HFFc6 (cell line): ENCODE measurements around the gene YPEL5. TPM values are rescaled to one million over a fixed set of nuclear protein-coding genes. Genes with fewer than 3 reads are reported as not detected.
A peak's percentile ranks its signal among the peaks of the same experiment; 100 is the strongest.
"Not testable (repeated sequence)": the region's sequence is repeated elsewhere in the genome, so short reads cannot be mapped to it uniquely, and the experiment has no call there.

Source experiments
- DNase-seq: peaks from one replicate; pipeline ENCODE4 v3.0.0-alpha.2; 2018
- H3K27ac Mint-ChIP-seq: 2 replicates; pipeline ENCODE4 v1.8.0; 2020; ENCODE audit warnings: mild to moderate bottlenecking, mixed read lengths
- H3K27me3 Mint-ChIP-seq: 2 replicates; pipeline ENCODE4 v1.8.0; 2021; ENCODE audit warnings: mild to moderate bottlenecking, moderate library complexity, mixed read lengths; ENCODE audit not compliant: insufficient read depth
- H3K36me3 Mint-ChIP-seq: 2 replicates; pipeline ENCODE4 v1.8.0; 2021; ENCODE audit warnings: low read depth, mixed read lengths
- H3K4me1 Mint-ChIP-seq: 2 replicates; pipeline ENCODE4 v1.8.0; 2020; ENCODE audit warnings: low read depth, mixed read lengths
- H3K4me3 Mint-ChIP-seq: 2 replicates; pipeline ENCODE4 v1.8.0; 2020; ENCODE audit warnings: mild to moderate bottlenecking, moderate library complexity, mixed read lengths
- H3K9me3 Mint-ChIP-seq: 2 replicates; pipeline ENCODE4 v1.8.0; 2020; ENCODE audit warnings: mild to moderate bottlenecking, mixed read lengths
- total RNA-seq, 6 experiments: library from RNA; stranded (reverse); fragmentation: NEBNext Ultra II Directional; extraction: Animal tissue kit (Norgen Biotek cat#: 25700); gene quantifications; 2 replicates in 1 of 6; 3 replicates in 5 of 6; pipeline ENCODE4 v1.2.3, GENCODE V29; 2021
- TF ChIP-seq, protein P1 (sequence below): fragments of 200-600 bp; sonication (generic); IDR thresholded peaks from 2 replicates; pipeline ENCODE4 v1.5.0; 2021; ENCODE audit warnings: antibody characterized with exemption, mild to moderate bottlenecking

The YPEL5 gene
- total RNA-seq, 6 experiments from 2014 or later: 81.8 to 110 (median 88.4) TPM

GRCh38 chr2:30141136-30141535 is 5.7 kb upstream of the YPEL5 start:
- DNase-seq: no peak
- H3K27me3 Mint-ChIP-seq: peaks cover 23% of the 10 kb centered on the region
- no peak overlapping the region for H3K27ac Mint-ChIP-seq
- H3K9me3 Mint-ChIP-seq: no peaks in the 10 kb centered on the region
- peaks cover 16% of the 10 kb centered on the region for H3K4me1 Mint-ChIP-seq
- no peaks in the 10 kb centered on the region for H3K36me3 Mint-ChIP-seq
- H3K4me3 Mint-ChIP-seq: no peak overlapping the region
- TF ChIP-seq, protein P1, sequence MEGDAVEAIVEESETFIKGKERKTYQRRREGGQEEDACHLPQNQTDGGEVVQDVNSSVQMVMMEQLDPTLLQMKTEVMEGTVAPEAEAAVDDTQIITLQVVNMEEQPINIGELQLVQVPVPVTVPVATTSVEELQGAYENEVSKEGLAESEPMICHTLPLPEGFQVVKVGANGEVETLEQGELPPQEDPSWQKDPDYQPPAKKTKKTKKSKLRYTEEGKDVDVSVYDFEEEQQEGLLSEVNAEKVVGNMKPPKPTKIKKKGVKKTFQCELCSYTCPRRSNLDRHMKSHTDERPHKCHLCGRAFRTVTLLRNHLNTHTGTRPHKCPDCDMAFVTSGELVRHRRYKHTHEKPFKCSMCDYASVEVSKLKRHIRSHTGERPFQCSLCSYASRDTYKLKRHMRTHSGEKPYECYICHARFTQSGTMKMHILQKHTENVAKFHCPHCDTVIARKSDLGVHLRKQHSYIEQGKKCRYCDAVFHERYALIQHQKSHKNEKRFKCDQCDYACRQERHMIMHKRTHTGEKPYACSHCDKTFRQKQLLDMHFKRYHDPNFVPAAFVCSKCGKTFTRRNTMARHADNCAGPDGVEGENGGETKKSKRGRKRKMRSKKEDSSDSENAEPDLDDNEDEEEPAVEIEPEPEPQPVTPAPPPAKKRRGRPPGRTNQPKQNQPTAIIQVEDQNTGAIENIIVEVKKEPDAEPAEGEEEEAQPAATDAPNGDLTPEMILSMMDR: no peak

DNA sequence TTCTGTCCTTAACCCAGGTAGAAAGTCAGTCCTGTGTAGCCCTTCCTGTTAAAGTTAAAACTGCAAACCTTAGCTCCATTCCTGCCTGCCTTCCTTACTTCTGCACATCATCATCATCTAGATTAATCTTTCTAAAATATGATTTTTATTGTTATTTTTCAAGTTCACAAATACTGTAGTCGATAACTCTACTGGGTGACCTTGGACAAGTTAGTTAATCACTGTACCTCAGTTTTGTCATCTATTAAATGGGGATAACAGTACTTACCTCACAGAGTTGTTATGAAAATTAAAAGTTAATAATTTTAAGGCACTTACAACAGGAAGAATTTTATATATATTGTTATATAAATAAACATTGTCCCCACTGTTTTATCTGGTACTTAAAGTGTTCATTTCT is 2.5 kb upstream of the YPEL5 start:
- Mint-ChIP-seq H3K4me3 (no peak overlapping the region), H3K27me3 (peaks cover 17% of the 10 kb centered on the region; the same call in 1 of the 2 replicates), H3K27ac (no peak overlapping the region), H3K36me3 (peaks cover 6% of the 10 kb centered on the region), H3K4me1 (peaks cover 23% of the 10 kb centered on the region), H3K9me3 (no peaks in the 10 kb centered on the region)
- no peak for DNase-seq
- TF ChIP-seq, protein P1: no peak

GRCh38 chr2:30144951-30145350 is 1.9 kb upstream of the YPEL5 start:
- not testable (repeated sequence) for DNase-seq, H3K36me3 Mint-ChIP-seq, H3K27ac Mint-ChIP-seq, H3K4me3 Mint-ChIP-seq, H3K9me3 Mint-ChIP-seq
- peaks cover 12% of the 10 kb centered on the region; the same call in 1 of the 2 replicates for H3K27me3 Mint-ChIP-seq
- peaks cover 30% of the 10 kb centered on the region for H3K4me1 Mint-ChIP-seq

DNA sequence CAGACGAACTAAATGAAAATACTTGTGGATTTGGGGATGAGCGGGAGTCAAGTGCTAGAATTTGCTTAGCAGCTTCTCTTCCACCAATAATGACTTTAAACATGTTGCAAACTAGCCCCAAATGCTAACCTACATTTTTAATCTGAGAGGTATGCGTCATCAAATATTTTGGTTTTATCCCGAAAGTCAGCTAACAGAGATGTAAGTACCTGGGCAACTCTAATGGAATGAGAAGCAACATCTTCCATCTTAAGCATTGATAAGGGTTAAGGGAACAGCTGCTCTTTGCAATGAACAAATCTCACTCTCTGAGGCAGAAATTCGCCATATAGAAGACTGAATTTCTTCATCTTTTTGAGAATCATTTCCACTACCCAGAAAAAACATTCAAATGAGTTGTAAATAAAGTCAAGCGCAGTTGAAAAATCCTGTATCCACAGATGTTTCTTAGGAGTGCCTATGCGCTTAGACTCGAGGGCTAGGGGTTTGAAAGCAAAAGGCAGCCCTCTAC is 926 bp upstream of the YPEL5 start:
- H3K27ac Mint-ChIP-seq: peak overlapping the region; percentile 92
- H3K9me3 Mint-ChIP-seq: no peaks in the 10 kb centered on the region
- DNase-seq: no peak

GRCh38 chr2:30147196-30147714 is 448 bp downstream of the YPEL5 start:
- DNase-seq: no peak
- H3K36me3 Mint-ChIP-seq: peaks cover 17% of the 10 kb centered on the region
- H3K4me3 Mint-ChIP-seq: peak overlapping the region; percentile 86
- peak overlapping the region; percentile 78; the same call in 1 of the 2 replicates for H3K27ac Mint-ChIP-seq
- H3K9me3 Mint-ChIP-seq: no peaks in the 10 kb centered on the region
- TF ChIP-seq, protein P1: no peak
- H3K27me3 Mint-ChIP-seq: peaks cover 7% of the 10 kb centered on the region; the same call in 1 of the 2 replicates
- H3K4me1 Mint-ChIP-seq: peaks cover 51% of the 10 kb centered on the region

More for the DNA sequence above, 926 bp upstream of the YPEL5 start:
- Mint-ChIP-seq H3K4me1 (peaks cover 39% of the 10 kb centered on the region), H3K4me3 (peak overlapping the region; percentile 88), H3K27me3 (peaks cover 12% of the 10 kb centered on the region; the same call in 1 of the 2 replicates), H3K36me3 (peaks cover 8% of the 10 kb centered on the region)
- TF ChIP-seq, protein P1: no peak
